ENCODE results near the gene TBC1D8. TPM values are rescaled to one million over a fixed set of nuclear protein-coding genes. Genes with fewer than 3 reads are reported as not detected.

The TBC1D8 gene
- total and polyA plus RNA-seq, 2 of the 13 experiments (the other 11 are each of a cell fraction or from before 2014, with no cell fraction given): 45.1 to 95.4 TPM

GRCh38 chr2:101116841-101117552 is 34.2 kb downstream of the TBC1D8 start (continued):
- 0 out of 2 replicates have a peak, but pooled peaks have one; percentile 26 for TF ChIP-seq NFAT5 (CRISPR knock-in tag; IDR thresholded peaks at IDR 0.05)
- TF ChIP-seq SMYD3 (CRISPR knock-in tag; IDR thresholded peaks at IDR 0.05): peak; percentile 79; the same call in 1 of the 2 replicates
- TF ChIP-seq ZNF678 (CRISPR knock-in tag; IDR thresholded peaks at IDR 0.05): peak; percentile 60; the same call in 1 of the 2 replicates
- TF ChIP-seq ZBTB38 (CRISPR knock-in tag; IDR thresholded peaks at IDR 0.05): no peak
- TF ChIP-seq, protein P1, sequence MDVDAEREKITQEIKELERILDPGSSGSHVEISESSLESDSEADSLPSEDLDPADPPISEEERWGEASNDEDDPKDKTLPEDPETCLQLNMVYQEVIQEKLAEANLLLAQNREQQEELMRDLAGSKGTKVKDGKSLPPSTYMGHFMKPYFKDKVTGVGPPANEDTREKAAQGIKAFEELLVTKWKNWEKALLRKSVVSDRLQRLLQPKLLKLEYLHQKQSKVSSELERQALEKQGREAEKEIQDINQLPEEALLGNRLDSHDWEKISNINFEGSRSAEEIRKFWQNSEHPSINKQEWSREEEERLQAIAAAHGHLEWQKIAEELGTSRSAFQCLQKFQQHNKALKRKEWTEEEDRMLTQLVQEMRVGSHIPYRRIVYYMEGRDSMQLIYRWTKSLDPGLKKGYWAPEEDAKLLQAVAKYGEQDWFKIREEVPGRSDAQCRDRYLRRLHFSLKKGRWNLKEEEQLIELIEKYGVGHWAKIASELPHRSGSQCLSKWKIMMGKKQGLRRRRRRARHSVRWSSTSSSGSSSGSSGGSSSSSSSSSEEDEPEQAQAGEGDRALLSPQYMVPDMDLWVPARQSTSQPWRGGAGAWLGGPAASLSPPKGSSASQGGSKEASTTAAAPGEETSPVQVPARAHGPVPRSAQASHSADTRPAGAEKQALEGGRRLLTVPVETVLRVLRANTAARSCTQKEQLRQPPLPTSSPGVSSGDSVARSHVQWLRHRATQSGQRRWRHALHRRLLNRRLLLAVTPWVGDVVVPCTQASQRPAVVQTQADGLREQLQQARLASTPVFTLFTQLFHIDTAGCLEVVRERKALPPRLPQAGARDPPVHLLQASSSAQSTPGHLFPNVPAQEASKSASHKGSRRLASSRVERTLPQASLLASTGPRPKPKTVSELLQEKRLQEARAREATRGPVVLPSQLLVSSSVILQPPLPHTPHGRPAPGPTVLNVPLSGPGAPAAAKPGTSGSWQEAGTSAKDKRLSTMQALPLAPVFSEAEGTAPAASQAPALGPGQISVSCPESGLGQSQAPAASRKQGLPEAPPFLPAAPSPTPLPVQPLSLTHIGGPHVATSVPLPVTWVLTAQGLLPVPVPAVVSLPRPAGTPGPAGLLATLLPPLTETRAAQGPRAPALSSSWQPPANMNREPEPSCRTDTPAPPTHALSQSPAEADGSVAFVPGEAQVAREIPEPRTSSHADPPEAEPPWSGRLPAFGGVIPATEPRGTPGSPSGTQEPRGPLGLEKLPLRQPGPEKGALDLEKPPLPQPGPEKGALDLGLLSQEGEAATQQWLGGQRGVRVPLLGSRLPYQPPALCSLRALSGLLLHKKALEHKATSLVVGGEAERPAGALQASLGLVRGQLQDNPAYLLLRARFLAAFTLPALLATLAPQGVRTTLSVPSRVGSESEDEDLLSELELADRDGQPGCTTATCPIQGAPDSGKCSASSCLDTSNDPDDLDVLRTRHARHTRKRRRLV (CRISPR knock-in tag; IDR thresholded peaks at IDR 0.05): no peak
- TF ChIP-seq AFF4 (CRISPR knock-in tag; IDR thresholded peaks at IDR 0.05): peak; percentile 39; the same call in 1 of the 2 replicates
- TF ChIP-seq, protein P2, sequence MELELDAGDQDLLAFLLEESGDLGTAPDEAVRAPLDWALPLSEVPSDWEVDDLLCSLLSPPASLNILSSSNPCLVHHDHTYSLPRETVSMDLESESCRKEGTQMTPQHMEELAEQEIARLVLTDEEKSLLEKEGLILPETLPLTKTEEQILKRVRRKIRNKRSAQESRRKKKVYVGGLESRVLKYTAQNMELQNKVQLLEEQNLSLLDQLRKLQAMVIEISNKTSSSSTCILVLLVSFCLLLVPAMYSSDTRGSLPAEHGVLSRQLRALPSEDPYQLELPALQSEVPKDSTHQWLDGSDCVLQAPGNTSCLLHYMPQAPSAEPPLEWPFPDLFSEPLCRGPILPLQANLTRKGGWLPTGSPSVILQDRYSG (CRISPR knock-in tag; IDR thresholded peaks at IDR 0.05): no peak
- TF ChIP-seq MYNN (CRISPR knock-in tag; IDR thresholded peaks at IDR 0.05; ENCODE audit: low read depth): no peak
- TF ChIP-seq TOPORS (CRISPR knock-in tag; IDR thresholded peaks at IDR 0.05): peak; percentile 78
- peak; percentile 92; the same call in 1 of the 2 replicates for TF ChIP-seq NCOA1 (CRISPR knock-in tag; IDR thresholded peaks at IDR 0.05)

All from HepG2 (cell line).